HG02885 (cell line): ENCODE results near the gene BAZ1A.
"Not testable (repeated sequence)": the region's sequence is repeated elsewhere in the genome, so short reads cannot be mapped to it uniquely, and the experiment has no call there.

Source experiments
- ATAC-seq: cut with Tn5 transposase; IDR thresholded peaks from one replicate; pipeline ENCODE4 v1.9.1; 2021; ENCODE audit warnings: mild to moderate bottlenecking; ENCODE audit not compliant: unreplicated experiment, poor library complexity

Gene BAZ1A

GRCh38 chr14:34792598-34792997, 82.6 kb downstream of the BAZ1A start:
- ATAC-seq, result no peak

GRCh38 chr14:34785223-34786006, 89.7 kb downstream of the BAZ1A start:
- ATAC-seq, result peak; percentile 56

- no peak for ATAC-seq
Observed at GRCh38 chr14:34782031-34782430, 93.1 kb downstream of the BAZ1A start.

- no peak for ATAC-seq
Observed at GRCh38 chr14:34781242-34781641, 93.9 kb downstream of the BAZ1A start.

- no peak for ATAC-seq
Observed at GRCh38 chr14:34780646-34781045, 94.5 kb downstream of the BAZ1A start.

- ATAC-seq, result no peak
Observed at GRCh38 chr14:34778744-34779143, 96.4 kb downstream of the BAZ1A start.

GRCh38 chr14:34776611-34777010, 98.5 kb downstream of the BAZ1A start:
- no peak for ATAC-seq

- no peak for ATAC-seq
Observed at GRCh38 chr14:34775922-34776321, 99.2 kb downstream of the BAZ1A start.

GRCh38 chr14:34775342-34775741, 99.8 kb downstream of the BAZ1A start:
- ATAC-seq, result no peak

- ATAC-seq, result no peak
Observed at GRCh38 chr14:34770901-34771300, 104.3 kb downstream of the BAZ1A start.

- ATAC-seq, result no peak
Observed at GRCh38 chr14:34766606-34767005, 108.6 kb downstream of the BAZ1A start.

- no peak for ATAC-seq
Observed at GRCh38 chr14:34766060-34766459, 109.1 kb downstream of the BAZ1A start.

GRCh38 chr14:34755215-34755614, 119.9 kb downstream of the BAZ1A start:
- ATAC-seq, result no peak

GRCh38 chr14:34754687-34755086, 120.5 kb downstream of the BAZ1A start:
- no peak for ATAC-seq

GRCh38 chr14:34750670-34751069, 124.5 kb downstream of the BAZ1A start:
- no peak for ATAC-seq

- ATAC-seq, result no peak
Observed at GRCh38 chr14:34750233-34750632, 124.9 kb downstream of the BAZ1A start.

- no peak for ATAC-seq
Observed at GRCh38 chr14:34749408-34749807, 125.8 kb downstream of the BAZ1A start.

GRCh38 chr14:34742270-34743115, 132.7 kb downstream of the BAZ1A start:
- no peak for ATAC-seq

GRCh38 chr14:34741840-34742239, 133.3 kb downstream of the BAZ1A start:
- no peak for ATAC-seq

GRCh38 chr14:34740139-34740538, 135.0 kb downstream of the BAZ1A start:
- ATAC-seq, result not testable (repeated sequence)

- not testable (repeated sequence) for ATAC-seq
Observed at GRCh38 chr14:34737079-34737478, 138.1 kb downstream of the BAZ1A start.
